CD4-positive, alpha-beta T cell treated with Interleukin-6 for 4 hours (primary cell): ENCODE results near the gene BUB1.
"Not testable (repeated sequence)": the region's sequence is repeated elsewhere in the genome, so short reads cannot be mapped to it uniquely, and the experiment has no call there.

Experiments
- DNase-seq: peaks from one replicate; pipeline ENCODE4 v3.0.0-alpha.2; 2020; ENCODE audit warnings: mixed read lengths

Gene BUB1

DNA sequence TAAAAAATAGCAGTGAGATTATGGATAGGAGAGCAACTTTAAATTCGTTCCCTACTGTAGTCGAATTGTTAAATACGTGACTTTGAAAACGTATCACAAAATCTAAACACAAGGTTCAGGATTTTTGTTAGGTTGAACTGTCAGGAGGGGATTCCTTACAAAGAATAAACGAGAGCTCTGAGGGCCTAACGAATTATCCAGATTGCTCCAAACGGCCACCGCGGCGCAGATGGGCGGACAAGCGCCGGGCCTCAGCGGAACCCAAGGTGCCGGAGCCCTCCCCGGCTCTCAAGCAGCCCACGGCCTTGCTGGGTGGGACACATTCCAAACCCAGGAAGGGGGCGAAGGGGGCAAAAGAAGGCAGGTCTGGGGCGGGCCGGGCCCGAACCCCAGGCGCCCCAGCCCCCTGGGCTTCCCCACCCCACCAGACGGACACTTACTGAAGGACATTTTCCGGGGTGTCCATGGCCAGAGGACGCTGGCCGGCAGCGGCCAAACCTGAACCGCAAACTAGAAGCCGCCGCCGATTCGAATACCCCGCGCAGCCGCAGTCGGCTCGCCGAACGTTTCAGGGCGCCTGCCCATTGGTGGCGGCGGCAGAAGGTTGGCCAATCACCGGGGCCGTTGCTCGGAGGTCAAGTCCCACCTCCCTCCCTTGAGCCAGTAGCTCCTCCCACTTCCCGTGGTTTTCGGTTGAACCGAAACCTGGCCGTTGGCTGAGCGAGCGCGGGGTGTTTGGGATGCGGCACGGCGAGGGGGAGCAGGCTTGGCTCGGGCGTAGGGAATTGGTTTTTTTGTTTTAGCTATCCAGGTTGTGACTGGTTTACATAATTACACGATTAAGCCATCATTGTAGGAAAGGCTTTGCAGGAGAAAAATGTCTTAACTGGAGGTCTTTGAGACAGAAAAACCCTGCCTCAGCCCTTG, at the start of gene BUB1:
Gene BUB1 (minus strand): TSS at position 534 of the 927 bp plus-strand sequence. CDS start 68 bp downstream, at position 466.
- DNase-seq, result peak; percentile 96

DNA sequence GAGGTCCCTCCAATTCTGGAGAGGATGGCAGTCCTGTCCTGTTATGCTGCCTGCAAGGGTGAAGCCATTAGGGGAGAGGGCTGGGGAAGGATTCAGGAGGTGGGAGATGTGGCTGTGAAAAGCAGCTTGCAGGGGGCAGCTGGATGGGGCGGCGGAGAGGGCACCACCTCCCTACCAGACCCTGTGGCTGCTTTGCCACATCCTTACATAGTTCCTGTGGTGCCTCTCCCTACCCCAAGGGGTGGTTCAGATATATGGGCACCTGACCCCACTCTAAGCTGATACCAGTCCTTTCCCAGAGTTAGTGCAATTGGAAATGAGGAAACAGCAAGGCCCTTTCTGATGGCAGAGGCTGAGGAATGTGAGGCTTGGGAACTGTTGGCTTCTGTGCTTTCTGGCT, 48.4 kb upstream of the BUB1 start:
- DNase-seq, result no peak

DNA sequence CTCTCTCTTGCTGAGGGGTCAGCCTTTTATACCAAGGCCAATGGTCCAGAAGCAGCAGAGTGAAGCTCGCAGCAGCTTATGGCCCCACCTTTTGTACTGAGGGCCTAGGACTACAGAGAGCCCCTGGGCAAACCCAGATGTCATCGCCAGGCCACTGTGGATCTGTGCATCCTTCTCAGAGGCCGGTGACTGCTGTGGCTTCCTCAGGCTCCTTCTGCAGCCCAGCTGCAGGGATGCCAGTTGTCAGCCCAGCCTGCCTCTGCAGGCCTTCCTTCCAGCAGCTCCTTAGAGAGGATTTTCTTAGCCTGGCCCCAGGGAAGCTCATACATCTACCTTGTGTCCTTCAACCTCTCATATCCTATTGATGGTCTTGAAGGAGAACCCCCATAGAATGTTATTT, 48.0 kb upstream of the BUB1 start:
- DNase-seq, result no peak

DNA sequence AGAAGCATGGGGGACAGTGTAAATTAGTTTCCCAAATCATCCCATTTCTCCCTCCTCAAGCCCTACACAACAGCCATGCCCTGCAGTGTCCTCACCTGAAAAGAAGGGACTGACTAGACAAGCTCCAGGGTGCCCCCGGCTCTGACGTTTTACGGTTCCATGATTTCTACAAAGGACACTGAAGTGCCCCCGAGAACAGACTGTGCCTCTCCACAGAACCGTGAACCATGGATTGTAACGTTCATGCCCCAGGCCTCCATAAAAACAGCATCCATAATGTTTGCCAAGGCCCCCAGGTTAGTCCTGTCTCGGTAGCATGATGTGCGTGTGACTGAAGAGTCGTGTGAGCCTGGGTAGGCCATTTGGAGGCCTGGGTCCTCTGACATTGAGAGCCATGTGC, 47.5 kb upstream of the BUB1 start:
- no peak for DNase-seq

DNA sequence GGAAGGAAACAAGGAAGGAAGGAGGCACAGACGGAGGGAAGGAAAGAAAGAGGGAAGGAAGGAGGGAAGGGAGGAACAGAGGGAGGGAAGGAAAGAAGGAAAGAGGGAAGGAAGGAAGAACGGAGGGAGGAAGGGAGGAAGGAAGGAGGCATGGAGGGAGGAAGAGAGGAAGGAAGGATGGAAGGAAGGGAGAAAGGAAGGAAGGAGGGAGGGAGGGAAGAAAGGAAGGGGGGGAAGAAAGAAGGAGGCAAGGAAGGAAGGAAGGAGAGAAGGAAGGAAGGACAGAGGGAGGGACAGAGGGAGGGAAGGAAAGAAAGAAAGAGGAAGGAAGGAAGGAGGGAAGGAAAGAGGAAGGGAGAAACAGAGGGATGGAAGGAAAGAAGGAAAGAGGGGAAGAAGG, 47.0 kb upstream of the BUB1 start:
- no peak for DNase-seq

DNA sequence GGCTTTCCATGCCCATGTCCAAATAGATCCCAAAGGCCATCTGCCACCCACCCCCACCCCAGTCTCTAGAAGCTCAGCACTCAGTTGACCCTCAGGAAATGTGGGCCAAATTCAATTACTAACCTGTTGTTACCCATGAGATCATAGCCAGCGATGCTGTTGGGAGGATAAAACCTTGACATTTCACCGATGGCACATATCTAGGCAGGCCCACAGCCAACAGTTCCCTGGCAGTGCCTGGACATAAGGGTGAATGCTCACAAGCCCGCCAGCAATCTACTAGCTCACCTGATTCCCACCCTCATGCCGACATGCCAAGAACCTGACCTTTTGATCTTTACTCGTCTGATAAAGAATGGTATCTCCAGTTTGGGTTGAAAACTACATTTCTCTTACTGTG, 42.7 kb upstream of the BUB1 start:
- DNase-seq, result no peak

DNA sequence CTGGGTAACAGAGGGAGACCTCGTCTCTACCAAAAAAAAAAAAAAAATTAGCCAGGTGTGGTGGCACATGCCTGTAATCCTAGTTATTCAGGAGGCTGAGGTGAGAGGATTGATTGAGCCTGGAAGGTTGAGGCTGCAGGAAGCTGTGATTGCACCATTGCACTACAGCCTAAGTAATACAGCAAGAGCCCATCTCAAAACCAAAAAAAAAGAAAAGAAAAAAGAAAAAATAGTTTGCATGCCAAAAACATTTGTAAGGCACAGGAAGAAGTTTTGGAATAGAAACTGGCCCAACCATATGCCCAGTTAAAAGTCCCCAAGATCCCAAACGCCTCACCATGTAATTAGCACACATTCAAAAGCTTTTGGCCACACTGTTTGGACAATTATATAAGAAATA, 41.1 kb upstream of the BUB1 start:
- DNase-seq, result no peak

DNA sequence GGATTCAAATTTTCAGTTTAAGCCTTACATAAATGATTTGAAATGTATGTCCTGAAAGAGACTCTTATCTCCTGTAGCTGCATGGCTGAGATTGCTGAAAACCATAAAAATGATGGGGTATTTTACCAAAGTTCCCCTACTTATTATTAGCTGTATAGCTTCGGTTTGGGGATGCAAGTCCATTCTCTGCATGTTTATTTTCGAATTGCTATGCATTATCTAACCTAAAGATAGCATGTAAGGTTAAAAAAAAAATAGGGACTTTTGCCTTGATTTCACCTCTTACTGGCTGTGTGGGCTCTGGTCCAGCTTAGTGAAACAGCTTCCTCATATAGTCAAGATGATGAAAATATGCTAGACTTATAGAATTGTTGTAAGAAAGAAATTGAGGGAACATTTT, 40.5 kb upstream of the BUB1 start:
- DNase-seq, result no peak

DNA sequence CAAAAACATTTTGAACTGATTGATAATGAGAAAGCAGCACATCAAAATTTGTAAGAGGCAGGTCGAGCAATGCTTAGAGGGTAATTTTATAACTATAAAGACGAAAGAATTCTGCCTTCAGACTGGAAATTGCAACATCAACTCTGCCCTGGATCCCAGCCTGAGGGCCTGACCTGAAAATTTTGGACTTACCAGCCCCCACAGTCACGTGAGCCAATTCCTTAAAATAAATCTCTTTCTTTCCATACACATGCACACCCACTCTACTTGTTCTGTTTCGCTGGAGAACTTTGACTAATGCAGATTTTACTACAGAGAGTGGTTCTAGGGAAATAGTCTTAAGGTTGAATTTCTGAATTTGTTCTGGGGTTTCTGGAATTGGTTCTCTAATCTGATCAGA, 39.9 kb upstream of the BUB1 start:
- no peak for DNase-seq

DNA sequence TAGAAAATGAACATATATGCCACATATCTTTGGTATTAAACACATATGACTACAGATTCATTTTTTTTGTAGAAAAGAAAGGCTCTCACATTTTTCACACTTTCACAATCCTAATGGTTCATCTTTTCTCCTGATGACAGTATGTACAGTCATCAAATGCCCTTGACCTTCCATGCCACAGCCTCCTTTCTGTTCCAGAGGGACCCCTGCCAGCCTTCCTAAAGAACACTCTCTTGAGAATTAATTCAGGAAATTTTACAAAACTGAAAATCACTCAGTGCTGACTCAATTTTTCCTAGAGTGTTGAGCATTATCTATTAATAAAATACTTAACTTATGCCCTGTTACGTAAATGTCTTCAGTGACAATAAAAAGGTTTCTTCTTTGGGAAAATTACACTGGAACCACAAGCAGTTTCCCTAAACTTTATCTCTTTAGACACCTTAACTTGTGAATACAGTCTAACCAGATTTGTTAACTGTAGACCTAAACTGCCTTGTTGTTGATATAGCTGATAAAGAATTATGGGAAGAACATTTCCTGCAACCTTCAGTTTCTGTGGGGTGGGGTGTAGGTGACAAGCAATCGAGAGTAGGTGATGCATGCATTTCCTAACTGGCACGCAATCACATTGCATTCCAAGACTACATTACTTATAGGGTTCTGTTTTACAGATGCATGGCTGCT, 39.2 kb upstream of the BUB1 start:
- DNase-seq, result no peak

DNA sequence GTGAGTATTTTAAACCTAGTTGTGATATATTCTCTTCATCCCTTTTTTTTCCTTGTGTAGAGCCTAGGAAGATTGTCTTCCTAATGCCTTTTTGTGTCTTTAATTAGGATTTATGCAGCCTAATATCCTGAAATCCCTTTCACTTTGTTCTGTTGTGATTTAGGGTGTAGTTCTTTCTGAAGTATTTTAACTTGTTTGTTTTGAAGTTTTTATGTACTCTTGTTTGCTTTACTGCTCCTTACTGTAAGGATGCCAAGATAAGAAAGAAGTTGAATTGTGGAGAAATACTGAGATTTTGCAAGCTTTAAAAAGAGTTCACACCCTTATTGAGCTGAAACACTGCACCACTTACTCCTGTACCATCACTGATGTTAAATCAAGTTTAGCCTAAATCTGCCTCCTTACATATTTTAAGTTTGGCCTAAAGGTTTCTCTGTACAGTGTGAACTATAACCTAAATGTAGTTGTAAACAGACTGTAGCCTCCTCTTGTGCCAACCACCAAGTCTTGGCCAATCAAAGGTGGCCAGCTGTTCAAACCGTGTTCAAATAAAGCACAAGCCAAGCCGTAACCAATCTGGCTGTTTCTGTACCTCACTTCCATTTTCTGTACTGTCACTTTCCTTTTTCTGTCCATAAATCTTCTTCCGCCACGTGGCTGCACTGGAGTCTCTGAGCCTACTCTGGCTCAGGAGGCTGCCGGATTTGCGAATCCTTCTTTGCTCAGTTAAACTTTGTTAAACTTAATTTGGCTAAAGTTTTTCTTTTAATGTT, 36.8 kb upstream of the BUB1 start:
- DNase-seq, result no peak

DNA sequence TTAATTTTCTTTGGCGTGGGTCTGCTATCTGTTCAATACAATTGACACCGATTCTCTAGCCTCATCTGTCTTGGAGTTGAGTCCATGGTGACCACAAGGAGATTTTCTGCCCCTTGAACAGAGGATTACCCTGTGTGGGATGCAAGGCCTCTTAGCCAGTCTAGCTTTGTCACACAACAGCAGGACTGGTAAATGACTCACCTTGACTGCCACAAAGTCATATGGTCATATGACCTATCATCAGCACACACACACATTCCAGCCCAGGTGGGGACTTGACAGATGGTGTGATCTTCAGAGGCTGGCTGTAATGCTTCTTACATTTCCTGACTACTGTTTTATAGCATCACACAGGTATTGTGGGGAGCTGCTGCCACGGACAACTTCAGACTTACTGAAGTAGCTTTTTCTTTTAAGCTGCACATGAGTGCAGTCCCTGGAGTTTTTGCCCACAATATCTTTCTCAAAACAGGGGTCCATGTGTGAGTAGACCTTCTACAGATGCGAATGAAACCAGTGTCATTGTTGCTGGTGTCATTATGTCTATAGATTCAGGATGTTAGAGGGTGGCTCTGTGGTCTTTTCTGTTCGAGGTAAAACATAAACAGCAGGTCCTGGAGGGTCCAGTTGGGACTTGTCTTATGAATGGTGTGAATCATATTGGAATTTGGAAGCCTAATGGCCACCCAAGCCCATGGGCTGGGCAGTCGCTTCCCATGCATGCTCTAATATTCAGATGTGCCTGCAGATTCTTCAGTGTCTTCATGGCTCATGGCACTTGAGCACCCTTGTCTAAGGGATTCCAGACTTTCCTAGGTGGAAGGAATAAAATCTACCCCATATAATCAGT, 35.9 kb upstream of the BUB1 start:
- no peak for DNase-seq

DNA sequence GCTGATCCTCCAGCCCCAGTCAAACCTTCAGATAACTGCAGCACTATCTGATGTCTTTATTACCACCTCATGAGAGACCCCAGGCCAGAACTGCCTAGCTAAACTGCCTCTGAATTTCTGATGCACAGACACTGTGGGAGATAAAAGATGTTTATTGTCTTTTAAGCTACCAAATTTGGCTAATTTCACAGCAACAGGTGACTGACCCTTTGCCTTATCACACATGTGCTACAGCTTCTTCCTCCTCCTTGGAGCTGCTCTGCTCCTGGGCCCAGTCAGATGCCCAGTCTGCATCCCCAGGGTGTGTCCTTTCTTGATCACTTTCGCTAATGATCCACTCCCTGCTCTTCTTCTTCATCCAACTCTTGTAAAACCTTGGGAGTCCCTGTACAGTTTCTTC, 34.9 kb upstream of the BUB1 start:
- DNase-seq, result no peak

DNA sequence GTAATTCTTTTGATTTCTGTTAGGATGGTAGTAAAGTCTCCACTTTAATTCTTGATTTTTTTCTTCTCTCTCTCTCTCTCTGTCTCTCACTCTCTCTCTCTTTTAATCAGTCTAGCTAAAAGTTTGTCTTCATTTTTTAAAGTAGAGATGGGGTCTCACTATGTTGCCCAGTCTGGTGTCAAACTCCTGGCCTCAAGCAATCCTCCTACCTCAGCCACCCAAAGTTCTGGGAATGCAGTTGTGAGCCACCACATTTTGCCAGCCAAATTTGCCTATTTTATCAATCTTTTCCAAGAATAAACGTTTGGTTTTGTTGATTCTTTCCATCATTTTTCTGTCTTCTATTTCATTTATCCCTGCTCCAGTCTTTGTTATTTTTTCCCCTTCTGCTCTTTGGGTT, 30.6 kb upstream of the BUB1 start:
- no peak for DNase-seq

DNA sequence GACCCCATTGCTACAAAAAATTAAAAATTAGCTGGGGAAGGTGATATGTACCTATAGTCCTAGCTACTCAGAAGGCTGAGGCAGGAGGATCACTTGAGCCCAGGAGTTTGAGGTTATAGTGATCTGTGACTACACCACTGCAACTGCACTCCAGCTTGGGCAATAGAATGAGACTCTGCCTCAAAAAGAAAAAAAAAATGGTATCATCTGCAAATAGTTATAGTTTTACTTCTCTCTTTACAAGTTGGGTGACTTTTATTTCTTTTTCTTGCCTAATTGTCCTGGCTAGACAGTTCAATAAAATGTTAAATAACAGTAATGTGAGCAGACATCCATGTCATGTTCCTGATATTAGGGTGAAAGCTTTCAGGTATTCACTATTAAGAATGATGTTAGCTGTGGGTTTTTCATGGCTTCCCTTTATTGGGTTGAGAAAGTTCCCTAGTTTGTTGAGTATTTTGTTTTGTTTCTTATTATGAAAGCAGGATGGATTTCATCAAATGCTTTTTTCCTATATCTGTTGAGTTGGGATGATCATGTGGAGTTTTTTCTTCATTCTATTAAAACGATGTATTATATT, 29.6 kb upstream of the BUB1 start:
- no peak for DNase-seq

DNA sequence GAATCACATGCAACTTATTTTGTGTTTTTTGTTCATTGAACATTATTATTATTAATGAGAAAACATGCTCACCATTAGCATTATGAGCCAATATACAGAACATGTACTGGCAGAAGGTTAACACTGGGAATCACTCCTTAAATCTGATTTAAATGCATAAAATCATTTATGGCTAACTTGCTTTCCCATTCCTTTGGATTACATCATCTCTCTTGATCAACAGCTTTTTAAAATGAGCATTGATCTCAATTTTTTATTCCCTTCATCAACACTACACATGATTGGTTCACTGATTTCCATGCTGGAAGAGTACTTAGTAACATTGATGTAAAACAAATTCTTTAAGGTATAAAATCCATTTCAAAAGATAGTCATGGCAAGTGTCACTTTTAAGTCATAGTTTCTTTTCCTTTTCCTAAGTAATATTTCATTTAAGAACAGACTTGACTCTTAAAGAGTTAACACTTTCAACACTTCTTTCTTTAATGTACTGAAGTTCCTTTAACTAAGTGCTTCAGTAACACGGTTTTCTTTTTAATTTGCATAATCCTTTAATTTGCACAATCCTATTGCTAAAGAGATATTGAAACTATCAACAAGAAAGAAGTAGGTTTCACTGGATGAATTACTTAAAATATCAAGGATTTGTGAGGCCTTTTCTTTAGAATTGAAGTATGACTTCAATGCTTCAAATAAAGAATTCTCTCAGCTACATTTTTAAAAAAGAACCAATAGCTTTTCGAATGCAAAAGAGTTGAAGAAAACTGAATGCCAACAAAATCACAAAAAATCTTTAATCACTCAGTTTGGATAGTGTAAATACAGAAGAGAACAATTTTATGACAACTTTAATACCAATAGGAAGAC, 24.9 kb upstream of the BUB1 start:
- DNase-seq, result no peak

DNA sequence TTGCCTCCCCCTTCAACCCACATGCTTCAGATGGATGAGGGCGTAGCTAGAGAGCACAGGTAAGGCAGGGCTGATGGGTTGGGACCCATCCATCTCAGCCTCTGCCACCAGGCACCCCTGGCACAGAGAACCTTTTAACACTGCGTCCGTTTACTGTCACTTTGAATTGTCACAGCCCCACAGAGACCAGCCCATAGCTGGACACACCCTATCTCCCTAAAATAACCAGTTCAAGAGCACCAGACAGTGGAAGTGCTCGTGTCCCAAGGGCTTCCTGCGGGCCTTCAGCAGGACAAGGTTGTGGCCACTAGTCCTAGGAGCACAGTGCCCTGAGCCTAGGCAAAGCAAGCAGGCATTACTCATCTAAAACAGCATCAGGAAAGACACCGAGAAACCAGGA, 20.4 kb upstream of the BUB1 start:
- not testable (repeated sequence) for DNase-seq

DNA sequence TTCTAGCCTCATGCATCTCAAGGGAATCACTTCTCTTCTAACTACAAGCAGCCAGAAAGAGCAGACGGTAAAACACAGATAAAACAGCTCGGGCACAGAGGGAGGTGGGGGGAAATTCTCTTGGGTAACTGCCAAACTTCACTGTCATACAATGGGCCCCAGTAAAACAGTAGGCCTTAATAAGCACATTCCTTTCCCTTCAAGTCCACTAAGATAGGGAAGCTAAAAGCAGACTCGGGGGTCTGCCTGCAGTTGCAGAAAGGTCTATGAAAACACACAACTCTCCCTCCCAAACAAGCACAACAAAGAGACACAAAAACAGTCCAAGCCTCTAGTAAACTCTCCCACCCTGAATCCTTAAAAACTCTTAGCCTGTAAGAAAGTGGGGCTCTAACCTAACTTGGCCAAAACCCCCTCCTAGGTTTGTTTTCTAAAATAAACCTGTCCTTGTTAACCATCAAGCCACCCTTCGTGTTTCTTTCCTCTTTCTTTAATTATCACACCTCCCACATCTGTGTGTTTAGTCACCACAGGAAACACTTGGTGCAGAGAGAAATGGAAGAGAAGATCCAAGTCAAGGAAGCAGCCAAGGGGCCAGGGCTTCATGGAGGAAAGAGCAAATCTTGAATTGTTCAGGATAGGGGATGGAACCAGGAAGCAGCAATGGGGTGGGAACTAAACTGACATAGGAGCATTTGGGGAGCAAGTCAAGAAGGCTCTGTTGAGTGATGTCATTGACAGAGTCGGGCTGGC, 17.5 kb upstream of the BUB1 start:
- not testable (repeated sequence) for DNase-seq

DNA sequence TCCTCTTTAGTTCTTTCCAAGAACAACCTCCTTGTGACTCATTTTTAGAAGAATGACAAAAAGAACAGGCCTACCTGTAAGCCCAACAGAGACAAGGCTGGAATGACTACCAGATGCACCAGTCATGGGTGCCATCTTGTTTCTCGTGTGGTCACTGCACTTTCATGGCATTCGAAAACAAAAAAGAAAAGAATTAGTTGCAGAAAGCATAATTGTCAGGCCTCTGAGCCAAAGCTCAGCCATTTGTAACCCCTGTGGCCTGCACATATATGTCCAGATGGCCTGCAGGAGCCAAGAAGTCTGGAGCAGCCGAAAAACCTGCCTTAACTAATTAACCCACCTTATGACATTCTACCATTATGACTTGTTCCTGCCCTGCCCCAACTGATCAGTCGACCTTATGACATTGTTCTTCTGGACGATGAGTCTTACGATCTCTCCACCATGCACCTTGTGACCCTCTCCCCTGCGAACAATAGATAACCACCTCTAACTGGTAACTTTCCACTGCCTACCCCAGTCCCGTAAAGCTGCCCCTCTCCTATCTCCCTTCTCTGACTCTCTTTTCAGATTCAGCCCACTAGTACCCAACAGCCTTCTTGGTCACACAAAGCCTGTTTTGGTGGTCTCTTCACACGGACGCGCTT, 13.9 kb upstream of the BUB1 start:
- DNase-seq, result no peak
